GM12878 (cell line): ENCODE data around the gene CD48. TPM values are rescaled to one million over a fixed set of nuclear protein-coding genes. Genes with fewer than 3 reads are reported as not detected.

ENCODE experiments used
- MTA2 ChIP-seq: fragments of 450-650 bp; IDR thresholded peaks from 2 replicates; pipeline ENCODE4 v1.6.1; 2016; ENCODE audit warnings: low read depth, mild to moderate bottlenecking, moderate library complexity
- STAT1 ChIP-seq: fragments of 450-650 bp; conservative IDR thresholded peaks from 2 replicates; pipeline ENCODE4 v1.6.1; 2014; ENCODE audit warnings: antibody characterized with exemption, mild to moderate bottlenecking
- YY1 ChIP-seq: IDR thresholded peaks from 2 replicates; pipeline ENCODE4 v1.6.1; 2011; ENCODE audit warnings: low read depth, mild to moderate bottlenecking, low read length
- ZNF217 ChIP-seq: fragments of 450-650 bp; IDR thresholded peaks from 2 replicates; pipeline ENCODE4 v1.6.1; 2017; ENCODE audit warnings: antibody characterized with exemption, mild to moderate bottlenecking
- polyA plus RNA-seq, 11 experiments: library from polyadenylated mRNA; depleted of rRNA in 4 of 11; unstranded in 6 of 11; stranded (reverse) in 5 of 11; fragments of >200 nt; fragmentation: Nextera tagmentation in 4 of 11; fragmentation: Illumina TruSeq in 1 of 11; extraction: Ambion mirVana in 4 of 11; extraction: Trizol in 1 of 11; gene quantifications; 1 replicate in 1 of 11; 2 replicates in 10 of 11; pipeline versions ENCODE4 v1.2.1 to v1.2.3, GENCODE V29; 2011 to 2016; ENCODE audit warnings: inconsistent platforms in 2 of 11, missing spikeins in 2 of 11, low read depth in 1 of 11
- total RNA-seq, 4 experiments: library from RNA; depleted of rRNA in 3 of 4; stranded (reverse); fragments of >200 nt in 3 of 4; fragmentation: Illumina TruSeq in 1 of 4; extraction: Trizol in 1 of 4; gene quantifications; 2 replicates each; pipeline versions ENCODE4 v1.2.1 to v1.2.3, GENCODE V29; 2013 to 2021
- TF ChIP-seq, protein P1 (sequence below): fragments of 450-650 bp; IDR thresholded peaks from 2 replicates; pipeline ENCODE4 v1.6.1; 2017; ENCODE audit warnings: mild to moderate bottlenecking, moderate library complexity
- TF ChIP-seq, protein P2 (sequence below): fragments of 150-350 bp; IDR thresholded peaks from 2 replicates; pipeline ENCODE4 v1.6.1; 2016; ENCODE audit warnings: low read depth, low read length

Gene CD48
- total and polyA plus RNA-seq, 10 of the 15 experiments (the other 5 are each of a cell fraction or from before 2014, with no cell fraction given), result 302 to 1,315 (median 430) TPM

DNA sequence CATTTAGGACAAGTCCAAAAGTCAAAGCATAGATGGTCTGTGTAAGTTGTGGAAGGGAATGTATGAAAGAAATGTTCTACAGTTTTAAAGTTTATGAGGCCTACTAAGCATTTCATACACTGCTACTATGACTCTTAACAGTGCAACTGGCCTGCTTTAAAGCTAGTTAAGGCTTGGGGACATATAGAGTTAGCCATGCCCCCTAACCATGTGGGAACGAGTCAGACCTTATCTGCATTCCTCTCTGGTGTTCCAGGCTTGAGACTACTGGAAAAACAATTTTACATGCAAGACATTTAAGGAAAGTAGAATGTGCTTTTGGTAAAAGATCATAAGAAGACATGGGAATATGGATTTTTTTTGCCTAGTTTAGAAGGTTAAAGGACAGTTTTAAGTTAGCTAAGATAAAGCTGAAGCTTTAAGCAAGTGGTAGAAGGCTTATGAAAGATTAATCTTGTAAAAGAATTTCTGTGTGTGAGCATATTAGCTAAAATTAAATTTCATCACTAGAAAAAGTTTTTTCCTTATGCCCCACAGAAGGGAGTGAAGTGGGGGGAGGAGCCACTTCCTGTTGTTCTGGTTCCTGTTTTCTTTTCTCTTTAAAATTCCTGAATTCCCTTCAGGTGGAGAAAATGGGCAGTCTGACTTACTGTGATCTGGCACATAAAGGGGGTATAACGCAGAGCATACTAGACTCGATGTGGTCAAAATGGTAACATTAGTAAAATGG lies 8.9 kb upstream of the CD48 start (continued):
- TF ChIP-seq, protein P1, sequence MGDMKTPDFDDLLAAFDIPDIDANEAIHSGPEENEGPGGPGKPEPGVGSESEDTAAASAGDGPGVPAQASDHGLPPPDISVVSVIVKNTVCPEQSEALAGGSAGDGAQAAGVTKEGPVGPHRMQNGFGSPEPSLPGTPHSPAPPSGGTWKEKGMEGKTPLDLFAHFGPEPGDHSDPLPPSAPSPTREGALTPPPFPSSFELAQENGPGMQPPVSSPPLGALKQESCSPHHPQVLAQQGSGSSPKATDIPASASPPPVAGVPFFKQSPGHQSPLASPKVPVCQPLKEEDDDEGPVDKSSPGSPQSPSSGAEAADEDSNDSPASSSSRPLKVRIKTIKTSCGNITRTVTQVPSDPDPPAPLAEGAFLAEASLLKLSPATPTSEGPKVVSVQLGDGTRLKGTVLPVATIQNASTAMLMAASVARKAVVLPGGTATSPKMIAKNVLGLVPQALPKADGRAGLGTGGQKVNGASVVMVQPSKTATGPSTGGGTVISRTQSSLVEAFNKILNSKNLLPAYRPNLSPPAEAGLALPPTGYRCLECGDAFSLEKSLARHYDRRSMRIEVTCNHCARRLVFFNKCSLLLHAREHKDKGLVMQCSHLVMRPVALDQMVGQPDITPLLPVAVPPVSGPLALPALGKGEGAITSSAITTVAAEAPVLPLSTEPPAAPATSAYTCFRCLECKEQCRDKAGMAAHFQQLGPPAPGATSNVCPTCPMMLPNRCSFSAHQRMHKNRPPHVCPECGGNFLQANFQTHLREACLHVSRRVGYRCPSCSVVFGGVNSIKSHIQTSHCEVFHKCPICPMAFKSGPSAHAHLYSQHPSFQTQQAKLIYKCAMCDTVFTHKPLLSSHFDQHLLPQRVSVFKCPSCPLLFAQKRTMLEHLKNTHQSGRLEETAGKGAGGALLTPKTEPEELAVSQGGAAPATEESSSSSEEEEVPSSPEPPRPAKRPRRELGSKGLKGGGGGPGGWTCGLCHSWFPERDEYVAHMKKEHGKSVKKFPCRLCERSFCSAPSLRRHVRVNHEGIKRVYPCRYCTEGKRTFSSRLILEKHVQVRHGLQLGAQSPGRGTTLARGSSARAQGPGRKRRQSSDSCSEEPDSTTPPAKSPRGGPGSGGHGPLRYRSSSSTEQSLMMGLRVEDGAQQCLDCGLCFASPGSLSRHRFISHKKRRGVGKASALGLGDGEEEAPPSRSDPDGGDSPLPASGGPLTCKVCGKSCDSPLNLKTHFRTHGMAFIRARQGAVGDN, result no peak
- TF ChIP-seq STAT1 (no peak), YY1 (no peak), ZNF217 (no peak), MTA2 (no peak)
- TF ChIP-seq, protein P2, sequence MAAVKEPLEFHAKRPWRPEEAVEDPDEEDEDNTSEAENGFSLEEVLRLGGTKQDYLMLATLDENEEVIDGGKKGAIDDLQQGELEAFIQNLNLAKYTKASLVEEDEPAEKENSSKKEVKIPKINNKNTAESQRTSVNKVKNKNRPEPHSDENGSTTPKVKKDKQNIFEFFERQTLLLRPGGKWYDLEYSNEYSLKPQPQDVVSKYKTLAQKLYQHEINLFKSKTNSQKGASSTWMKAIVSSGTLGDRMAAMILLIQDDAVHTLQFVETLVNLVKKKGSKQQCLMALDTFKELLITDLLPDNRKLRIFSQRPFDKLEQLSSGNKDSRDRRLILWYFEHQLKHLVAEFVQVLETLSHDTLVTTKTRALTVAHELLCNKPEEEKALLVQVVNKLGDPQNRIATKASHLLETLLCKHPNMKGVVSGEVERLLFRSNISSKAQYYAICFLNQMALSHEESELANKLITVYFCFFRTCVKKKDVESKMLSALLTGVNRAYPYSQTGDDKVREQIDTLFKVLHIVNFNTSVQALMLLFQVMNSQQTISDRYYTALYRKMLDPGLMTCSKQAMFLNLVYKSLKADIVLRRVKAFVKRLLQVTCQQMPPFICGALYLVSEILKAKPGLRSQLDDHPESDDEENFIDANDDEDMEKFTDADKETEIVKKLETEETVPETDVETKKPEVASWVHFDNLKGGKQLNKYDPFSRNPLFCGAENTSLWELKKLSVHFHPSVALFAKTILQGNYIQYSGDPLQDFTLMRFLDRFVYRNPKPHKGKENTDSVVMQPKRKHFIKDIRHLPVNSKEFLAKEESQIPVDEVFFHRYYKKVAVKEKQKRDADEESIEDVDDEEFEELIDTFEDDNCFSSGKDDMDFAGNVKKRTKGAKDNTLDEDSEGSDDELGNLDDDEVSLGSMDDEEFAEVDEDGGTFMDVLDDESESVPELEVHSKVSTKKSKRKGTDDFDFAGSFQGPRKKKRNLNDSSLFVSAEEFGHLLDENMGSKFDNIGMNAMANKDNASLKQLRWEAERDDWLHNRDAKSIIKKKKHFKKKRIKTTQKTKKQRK, result no peak
- TF ChIP-seq, all 136 proteins: peak for 0
